HG02642 (cell line): ENCODE results near the gene COL4A6.
"Not testable (repeated sequence)": the region's sequence is repeated elsewhere in the genome, so short reads cannot be mapped to it uniquely, and the experiment has no call there.

Experiments used
- ATAC-seq: cut with Tn5 transposase; IDR thresholded peaks from one replicate; pipeline ENCODE4 v1.9.1; 2021; ENCODE audit warnings: mild to moderate bottlenecking; ENCODE audit not compliant: unreplicated experiment, poor library complexity

Gene COL4A6

DNA sequence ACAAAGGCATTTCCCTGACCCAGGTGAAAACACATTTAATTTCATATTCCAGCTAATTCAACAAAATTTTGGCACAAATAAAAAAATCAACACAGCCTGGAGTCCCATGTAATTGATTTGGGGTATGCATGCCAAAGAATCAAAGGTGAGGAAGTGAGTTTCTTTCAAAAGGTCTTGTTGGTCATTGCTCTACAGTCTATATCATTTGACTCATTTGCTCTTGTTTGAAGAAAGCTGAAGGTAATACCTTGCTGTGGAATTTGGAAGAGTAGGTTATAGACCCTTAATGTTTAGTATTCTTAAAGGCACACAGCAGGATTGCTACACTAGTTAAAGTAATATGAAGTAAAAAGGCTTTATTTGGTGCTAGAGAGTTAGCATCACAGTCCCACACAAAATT, 25.4 kb downstream of the COL4A6 start:
- no peak for ATAC-seq

DNA sequence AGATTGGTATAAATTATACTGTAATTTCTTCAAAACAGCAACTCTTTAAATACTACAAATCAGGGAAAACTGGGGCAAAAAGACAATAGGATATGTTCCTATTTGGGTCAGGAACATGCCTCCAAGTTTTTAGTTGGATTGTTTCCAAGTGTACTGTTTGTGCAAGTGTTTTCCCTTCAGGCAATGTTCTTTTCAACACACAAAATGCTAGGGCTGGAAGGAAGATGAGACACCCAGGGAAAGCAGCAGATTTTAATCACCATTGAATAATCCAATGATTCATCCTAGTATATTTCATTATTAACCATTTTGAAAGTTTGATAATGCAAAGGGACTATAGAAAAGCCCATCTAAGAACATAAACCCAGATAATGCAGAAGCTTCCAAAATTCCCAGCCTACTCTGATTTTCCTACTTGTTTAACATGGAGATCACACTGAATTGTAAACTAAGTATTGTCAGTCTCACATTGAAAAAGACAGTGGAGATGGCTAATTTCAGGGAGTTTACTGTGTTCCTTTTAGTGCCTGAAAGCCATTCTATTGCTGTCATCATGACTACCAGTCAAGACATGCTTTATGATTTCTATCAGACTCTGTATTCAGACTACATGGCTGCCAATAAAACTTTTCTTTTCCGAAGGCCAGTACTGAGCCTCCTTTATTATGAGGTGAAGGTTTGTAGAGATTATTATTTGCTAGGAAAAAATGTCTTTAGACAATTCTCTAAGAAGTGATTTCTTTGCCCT, 38.6 kb downstream of the COL4A6 start:
- no peak for ATAC-seq

DNA sequence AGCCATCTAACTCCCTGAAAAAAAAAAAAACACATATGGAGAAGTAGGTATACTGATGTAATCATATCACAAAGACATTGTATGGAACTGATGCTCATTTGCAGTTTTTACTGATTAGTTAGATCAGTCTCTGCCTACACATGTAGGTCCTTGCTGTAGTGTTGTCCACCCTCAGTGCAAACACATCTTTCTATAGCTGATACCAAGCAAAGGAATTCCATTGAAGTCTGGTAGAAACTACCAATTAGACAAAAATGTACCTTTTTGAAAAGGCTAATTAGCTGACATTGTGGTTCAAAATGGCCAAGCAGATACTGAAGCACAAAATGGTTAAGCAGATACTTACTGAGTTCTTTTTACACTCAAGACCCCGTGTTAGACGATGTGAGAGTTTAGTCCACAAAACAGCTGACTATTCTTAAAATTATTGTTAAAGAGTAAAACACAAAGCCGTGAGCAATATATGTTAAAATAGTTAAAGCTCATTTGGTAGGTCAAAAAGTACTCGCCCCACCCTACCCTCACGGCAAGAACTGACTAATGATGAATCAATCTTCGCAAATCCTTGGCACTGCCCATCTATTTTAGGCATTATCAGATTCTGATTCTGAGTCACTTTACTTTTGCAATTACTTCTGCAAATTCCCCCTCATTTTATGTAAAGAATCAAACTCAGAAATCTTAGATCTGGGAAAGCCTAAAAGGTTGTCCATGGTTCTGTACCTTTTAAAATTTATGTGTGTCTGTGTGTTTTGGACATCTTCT, 40.4 kb downstream of the COL4A6 start:
- no peak for ATAC-seq

DNA sequence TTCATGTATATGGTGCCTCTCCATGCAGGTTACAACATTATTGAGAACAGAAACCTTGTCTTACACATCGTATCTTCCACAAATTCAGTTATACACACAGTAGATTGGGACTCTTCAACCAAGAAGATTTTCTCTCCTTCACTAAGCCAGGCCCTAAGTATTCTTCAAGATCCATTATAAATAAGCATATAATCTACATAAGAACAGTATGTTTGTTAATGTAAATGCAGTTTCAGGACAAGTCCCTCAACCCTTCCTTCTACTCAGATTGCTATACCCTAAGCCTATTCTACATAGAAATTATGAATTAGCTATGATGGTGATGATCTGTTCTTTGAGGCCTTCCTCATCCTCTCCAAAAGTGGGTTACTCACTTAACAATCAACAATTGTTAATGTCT, 41.2 kb downstream of the COL4A6 start:
- no peak for ATAC-seq

DNA sequence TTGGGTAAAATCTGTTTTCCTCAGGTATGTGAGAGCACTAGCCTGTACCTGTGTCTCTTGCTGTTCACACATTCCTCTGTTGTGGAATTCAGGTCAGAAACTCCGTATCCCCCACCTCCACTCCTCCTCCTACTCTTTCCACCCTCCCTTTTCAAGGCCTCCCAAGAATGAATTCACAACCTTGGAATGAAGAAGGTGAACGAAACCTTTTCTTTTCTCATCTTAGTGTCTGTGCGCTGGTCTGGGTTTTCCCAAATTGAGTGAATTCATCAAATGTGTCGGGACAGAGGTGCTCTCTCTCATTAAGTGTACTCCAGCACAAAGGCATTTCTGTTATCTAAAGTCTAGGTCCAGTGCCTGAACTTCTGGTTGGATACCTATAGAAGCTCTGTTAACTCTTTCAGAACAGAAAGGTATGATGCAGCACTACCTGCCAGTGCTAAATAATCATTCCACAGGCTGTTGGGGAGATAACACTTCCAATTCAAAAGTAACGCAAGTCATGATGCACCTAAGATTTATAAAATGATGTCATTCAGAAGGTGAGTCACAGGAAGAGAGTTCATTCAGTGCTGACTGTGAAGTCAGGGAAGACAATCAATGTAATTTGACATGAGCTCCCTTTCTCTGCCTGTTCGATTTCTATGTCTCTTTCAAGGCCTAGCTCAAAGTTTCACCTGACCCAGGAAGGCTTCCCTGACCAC, 41.9 kb downstream of the COL4A6 start:
- ATAC-seq: no peak

DNA sequence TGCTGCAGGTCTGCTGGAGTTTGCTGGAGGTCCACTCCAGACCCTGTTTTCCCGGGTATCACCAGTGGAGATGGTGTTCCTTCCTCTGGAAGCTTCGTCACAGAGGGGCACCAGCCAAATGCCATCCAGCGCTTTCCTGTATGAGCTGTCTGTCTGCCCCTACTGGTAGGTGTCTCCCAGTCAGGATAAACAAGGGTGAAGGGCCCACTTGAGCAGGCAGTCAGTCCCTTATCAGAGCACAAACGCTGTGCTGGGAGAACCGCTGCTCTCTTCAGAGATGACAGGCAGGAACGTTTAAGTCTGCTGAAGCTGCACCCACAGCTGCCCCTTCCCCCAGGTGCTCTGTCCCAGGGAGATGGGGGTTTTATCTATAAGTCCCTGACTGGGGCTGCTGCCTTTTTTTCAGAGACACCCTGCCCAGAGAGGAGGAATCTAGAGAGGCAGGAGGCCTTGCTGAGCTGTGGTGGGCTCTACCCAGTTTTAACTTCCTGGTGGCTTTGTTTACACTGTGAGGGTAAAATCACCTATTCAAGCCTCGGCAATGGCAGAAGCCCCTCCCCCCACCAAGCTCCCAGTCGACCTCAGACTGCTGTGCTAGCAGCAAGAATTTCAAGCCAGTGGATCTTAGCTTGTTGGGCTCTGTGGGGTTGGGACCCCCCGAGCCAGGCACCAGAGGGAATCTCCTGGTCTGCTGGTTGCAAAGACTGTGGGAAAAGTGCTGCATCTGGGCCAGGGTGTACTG, 47.1 kb downstream of the COL4A6 start:
- not testable (repeated sequence) for ATAC-seq

DNA sequence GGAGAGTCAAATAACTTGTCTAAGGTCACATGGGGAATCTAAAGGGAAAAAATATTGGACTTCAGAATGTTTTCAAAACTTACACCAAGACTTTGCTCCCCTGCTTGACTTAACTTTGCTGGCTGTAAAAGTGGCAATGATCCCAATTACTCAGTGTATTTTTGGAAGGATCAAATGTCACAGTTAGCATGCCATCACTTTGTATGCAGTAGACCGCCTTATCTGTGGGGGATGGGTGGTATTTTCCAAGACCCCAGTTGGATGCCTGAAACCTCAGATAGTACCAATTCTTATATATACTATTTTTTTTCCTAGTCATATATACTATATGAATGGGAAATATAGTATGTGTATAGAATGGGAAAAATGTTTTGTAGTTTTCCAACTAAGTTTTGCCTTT, 53.4 kb downstream of the COL4A6 start:
- ATAC-seq: no peak

DNA sequence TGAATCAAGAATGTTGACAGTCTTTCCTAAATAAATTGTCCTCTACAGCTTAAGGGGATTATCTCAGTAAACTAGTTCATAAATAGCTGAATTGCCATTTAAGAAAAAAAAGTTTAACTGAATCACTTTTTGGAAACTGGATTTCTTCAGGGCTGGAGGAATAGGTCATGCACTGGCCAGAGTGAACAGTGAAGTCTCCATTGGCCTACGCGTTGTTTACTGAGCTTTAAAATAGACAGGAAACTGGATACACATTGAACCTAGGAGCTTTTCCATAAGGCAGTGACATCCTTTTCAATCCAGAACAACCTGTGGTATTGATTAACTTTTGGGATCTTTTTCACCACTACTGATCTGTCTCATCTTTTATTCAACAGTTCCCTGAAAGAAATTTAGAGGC, 58.0 kb downstream of the COL4A6 start:
- ATAC-seq: no peak

DNA sequence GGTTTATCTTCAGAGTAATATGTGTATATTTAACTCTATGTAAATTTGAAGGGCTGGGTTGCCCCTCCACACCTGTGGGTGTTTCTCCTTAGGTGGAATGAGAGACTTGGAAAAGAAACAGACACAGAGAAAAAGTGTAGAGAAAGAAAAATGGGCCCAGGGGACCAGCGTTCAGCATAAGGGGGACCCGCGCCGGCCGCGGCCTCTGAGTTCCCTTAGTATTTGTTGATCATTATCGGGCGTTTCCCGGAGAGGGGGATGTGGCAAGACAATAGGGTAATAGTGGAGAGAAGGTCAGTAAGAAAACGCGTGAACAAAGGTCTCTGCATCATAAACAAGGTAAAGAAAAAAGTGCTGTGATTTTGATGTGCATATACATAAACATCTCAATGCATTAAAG, 61.4 kb downstream of the COL4A6 start:
- not testable (repeated sequence) for ATAC-seq

DNA sequence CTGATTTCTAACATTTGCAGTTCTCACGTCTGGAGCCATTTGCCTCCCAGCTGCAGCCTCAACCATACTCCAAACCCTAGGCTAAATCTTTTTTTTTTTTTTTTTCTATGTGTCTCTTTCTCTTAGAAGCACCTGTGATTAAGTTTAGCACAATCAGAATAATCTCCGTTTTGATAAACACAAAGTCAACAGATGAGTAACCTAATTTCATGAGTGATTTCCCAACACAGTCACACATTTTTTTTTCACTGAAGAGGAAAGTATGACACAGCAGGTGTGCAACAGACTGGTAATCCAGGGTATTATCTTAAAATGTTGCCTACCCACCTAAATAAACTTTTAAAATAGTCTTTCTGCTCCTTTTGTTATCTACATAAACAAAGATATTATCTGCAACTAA, 62.6 kb downstream of the COL4A6 start:
- ATAC-seq: not testable (repeated sequence)

DNA sequence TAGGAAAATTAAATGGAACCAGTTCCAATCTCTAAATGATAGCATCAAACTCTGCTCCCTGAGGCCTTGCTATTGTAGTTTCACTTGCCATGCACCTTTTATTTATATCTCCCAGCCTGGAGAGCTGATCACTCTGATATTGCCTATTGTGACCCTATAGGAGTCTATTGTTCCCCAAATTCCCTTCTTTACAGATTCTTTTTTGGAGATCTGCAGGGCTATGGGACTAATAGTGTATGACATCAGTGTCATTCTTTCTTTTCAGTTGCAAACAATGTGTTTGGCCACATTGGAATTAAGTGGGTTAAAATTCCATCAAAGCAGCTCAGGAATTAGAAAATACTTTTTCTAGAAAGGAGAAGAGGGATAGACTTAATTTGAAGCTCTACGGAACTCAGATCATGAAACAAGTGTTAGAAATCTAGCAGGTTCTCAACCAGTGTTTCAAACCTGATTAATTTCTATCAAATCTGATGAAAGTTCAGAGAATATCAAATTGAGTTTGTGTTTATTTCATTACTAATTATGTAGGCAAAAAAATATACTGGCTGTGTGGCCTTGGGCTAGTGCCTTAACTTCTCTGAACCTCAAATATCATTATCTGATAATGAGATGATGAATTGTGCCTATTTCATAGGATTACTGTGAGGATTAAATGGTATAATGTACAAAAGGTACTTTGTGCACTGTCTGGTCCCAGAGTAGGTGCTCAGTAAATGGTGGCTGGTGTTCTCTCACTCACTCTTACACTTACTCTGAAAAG, 71.4 kb downstream of the COL4A6 start:
- no peak for ATAC-seq

DNA sequence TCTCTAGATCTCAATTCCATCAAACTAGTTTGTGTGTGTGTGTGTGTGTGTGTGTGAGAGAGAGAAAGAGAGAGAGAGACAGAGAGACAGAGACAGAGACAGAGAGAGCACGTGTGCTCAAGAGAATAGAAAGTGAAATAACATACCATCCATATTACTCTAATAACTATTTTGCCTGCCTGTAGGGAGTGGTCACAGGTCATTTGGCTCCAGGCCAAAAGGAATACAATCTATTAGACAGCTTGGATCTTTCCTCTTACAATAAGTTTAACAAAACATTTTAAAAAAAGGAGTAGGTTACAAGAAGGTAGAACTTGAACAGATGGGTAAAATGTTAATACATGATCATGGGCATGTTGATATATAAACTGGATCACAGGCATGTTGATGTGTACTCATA, 76.2 kb downstream of the COL4A6 start:
- ATAC-seq: no peak

DNA sequence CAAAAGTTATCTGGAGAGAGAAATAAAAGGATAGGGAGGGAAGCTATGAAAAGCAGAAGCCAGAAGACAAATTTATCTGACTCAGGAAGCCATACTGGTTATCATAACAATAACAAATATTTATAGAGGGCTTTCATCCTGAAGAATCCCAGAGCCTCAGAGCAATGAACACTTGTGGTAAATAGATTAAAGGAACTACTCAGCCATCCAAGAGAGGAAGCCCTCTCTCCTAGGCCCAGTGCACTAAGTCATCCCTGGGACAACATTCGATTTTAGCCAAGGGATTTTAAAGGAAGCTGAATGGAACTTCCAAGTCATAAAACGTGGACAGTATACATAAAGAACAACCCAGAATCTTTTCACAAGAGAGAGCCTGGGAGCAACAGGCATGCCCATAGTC, 76.9 kb downstream of the COL4A6 start:
- no peak for ATAC-seq

DNA sequence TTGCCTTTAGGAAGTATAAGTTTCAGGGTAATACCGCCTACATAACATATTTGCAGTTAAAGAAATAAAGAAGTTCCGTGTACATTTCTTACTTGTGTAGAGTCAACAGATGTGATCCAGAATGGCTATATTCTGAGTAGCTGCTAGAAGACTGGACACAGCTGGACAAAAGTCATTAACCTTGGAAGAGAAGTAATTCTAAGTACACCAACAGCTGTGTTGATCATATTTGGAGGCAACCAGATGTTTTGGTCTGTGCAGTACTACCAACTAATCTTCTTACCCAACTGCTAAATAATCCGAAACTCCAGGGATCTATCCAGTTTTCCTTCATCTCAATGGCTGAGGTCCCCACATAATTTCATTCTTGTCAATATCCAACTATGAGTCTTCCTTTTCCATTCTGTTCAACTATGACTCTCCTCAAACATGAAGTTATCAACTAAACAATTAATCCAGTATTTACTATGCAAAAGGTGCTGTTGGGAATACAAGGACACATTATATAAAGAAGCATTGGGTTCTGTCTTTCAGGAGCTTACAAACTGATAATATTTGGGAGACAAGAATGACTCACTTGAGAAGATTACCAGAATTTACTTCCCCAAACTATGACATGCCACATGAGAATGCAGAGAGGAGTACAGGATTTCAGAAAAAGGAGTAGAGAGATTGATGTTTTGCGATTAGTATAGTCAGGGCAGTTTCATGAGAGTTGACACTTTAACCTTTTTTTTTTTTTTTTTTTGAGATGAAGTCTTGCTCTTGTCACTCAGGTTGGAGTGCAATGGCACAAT, 78.2 kb downstream of the COL4A6 start:
- ATAC-seq: no peak

DNA sequence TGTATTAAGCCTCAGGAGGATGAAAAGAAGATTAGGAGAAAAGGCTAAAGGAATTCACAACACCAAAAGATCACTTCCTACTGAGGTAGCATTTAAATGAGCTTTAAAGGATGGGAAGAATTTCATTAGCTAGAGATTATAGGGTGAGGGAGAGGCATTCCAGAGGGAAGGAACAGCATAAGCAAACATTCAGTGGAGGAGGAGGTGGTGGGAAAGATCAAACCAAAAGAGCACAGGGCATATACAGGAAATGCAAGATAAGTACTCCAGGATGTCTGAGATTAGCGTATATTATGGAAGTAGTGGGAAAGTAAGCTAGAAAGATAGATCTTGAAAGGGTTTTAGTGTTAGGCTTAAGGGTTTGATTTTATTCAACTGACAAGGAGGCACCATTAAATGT, 84.8 kb downstream of the COL4A6 start:
- no peak for ATAC-seq

DNA sequence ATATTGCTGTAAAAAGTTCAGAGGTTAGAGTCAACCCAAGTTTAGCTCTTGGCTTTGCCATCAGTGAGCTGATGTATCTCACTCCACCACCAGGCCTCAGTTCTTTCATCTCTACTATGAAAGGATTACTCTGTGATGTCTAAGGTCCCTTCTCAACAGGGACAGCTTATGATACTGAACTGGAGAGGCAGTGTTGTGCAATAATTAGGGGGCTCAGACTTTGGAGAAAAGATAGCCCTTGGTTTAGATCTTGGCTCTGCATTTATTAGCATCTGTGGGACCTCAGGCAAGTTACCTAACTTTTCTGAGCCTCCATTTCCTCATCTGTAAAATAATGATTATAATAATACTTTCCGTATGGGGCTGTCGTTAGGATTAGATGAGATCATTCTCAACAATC, 89.0 kb downstream of the COL4A6 start:
- no peak for ATAC-seq

DNA sequence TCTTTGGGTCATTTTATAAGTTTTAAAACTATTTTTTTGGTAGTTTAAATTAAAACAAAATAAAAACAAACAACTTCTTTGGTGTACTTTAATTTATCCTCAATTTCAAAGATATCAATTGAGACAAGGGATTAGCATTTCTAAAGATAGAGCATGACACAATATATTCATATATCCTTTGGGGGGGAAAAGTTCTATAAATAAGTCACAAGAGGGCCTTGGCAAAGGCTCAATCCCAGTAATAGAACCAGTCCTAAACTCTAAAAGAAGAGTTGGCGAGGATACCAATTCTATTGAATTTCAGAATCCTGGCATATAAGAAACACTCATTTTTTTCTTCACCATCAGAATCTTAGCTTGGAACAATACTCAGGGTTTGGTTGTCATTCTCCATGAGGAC, 89.7 kb downstream of the COL4A6 start:
- no peak for ATAC-seq

DNA sequence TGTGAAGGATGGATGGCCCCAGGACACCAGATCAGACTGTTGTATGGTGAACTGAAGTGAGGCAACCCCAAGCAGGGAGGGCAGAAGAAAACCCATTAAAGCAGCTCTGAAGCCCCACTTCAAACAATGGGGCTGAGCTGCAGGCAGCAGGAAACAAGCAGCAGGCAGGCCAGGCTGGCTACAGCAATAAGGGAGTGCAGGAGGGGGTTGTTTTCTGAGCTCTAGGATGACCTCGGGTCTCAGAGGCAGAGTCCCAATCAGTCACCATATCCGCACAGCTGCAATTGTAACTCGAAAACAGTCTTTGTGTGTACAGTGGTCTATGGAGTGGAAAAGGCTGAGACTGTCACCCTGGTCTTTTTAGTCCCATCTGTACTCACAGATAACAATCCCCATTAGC, 90.4 kb downstream of the COL4A6 start:
- no peak for ATAC-seq

DNA sequence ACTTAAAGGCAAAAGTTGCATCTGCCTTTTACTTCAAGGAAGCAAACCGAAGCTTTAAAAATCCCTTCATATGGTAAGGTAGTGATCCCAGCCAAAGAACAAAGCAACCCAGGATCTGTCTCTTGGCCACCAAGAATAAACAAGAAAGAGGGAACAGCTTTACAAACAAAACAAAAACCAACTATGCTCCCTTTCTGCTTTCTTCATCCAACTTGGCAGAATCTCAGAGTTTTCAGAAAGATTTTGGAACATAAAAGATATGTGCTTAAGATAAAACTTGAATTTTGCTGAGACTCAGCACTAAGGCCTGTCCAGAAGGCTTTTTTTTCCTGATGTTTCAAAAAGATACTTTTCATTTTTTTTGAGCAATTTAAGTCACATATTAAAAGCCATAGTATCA, 94.0 kb downstream of the COL4A6 start:
- ATAC-seq: no peak
